ENCODE data around the gene PRICKLE2. TPM values are rescaled to one million over a fixed set of nuclear protein-coding genes. Genes with fewer than 3 reads are reported as not detected.

The PRICKLE2 gene
- total RNA-seq, 1 experiment from 2014 or later = 9.6 TPM

DNA sequence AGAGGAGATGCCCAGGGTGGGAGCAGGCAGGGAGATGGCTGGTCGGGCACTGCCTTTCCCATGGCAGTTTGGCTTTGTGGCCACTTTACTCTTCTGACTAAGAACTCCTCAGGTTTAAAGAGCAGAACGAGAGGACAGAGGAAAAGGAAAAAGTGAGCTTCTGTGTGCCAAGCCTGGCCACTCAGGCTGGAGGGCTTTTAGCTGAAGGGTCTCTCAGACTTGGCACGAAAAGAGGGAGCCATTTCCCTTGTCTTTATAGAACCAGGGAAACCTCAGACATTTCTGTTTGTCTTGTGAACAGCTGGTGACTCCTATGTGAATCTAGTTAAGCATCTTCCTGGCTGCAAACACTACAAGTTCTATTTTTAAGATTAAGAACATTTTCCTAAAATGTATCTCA, 178.7 kb downstream of the PRICKLE2 start:
- Mint-ChIP-seq H3K27me3 (ENCODE audit: insufficient read depth, unreplicated experiment) (no peaks in the 10 kb centered on the region), H3K36me3 (ENCODE audit: insufficient read depth, unreplicated experiment) (no peaks in the 10 kb centered on the region), H3K4me3 (ENCODE audit: unreplicated experiment) (no peak overlapping the region), H3K27ac (ENCODE audit: low read depth, unreplicated experiment) (no peak overlapping the region), H3K4me1 (ENCODE audit: insufficient read depth, unreplicated experiment) (no peaks in the 10 kb centered on the region), H3K9me3 (ENCODE audit: unreplicated experiment) (no peaks in the 10 kb centered on the region)
- intact Hi-C loops (cut with micrococcal nuclease) = no loop called here
- ChIA-PET CTCF (interaction anchor here (0.5 to 1.0 kb wide), 3 partner anchors 16 to 368 kb away, joined by 3 to 6 read pairs (median 3); no protein-coding TSS in a partner anchor), POLR2A (no interaction called here)
- TF ChIP-seq CTCF (IDR thresholded peaks at IDR 0.05; ENCODE audit: unreplicated experiment) = no peak
- BruUV-seq (replicated peaks) = no TSS peak
- DNase-seq (ENCODE audit: unreplicated experiment) = no peak

DNA sequence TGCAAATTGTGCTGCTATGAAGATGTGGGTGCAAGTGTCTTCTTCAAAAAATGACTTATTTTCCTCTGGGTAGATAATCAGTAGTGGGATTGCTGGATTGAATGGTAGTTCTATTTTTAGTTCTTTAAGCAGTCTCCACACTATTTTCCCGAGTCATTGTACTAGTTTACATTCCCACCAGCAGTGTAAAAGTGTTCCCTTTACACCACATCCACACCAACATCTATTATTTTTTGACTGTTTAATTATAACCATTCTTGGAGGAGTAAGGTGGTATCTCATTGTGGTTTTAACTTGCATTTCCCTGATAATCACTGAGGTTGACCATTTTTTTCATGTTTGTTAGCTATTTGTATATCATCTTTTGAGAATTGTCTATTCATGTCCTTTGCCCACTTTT, 182.3 kb downstream of the PRICKLE2 start:
- Mint-ChIP-seq H3K4me3 (ENCODE audit: unreplicated experiment) (no peak overlapping the region), H3K27ac (ENCODE audit: low read depth, unreplicated experiment) (no peak overlapping the region), H3K27me3 (ENCODE audit: insufficient read depth, unreplicated experiment) (no peaks in the 10 kb centered on the region), H3K4me1 (ENCODE audit: insufficient read depth, unreplicated experiment) (no peaks in the 10 kb centered on the region), H3K9me3 (ENCODE audit: unreplicated experiment) (peaks cover 7% of the 10 kb centered on the region), H3K36me3 (ENCODE audit: insufficient read depth, unreplicated experiment) (peaks cover 6% of the 10 kb centered on the region)
- no TSS peak for BruUV-seq (replicated peaks)
- no peak for DNase-seq (ENCODE audit: unreplicated experiment)
- TF ChIP-seq CTCF (IDR thresholded peaks at IDR 0.05; ENCODE audit: unreplicated experiment) = no peak
- intact Hi-C loops (cut with micrococcal nuclease) = no loop called here
- ChIA-PET CTCF (interaction anchor here (0.8 kb wide), 1 partner anchor 13 kb away, joined by 3 read pairs; no protein-coding TSS in a partner anchor), POLR2A (interaction anchor here (0.7 kb wide), 1 partner anchor 1605 kb away, joined by 3 read pairs; no protein-coding TSS in a partner anchor)

Other genes with a start within 250 kb of the PRICKLE2 start
- gene PSMD6, start 202.0 kb downstream of the PRICKLE2 start, total RNA-seq (2022) = 62.7 and 66.0 TPM in 2 replicates

Measured in MCF 10A (cell line).